ENCODE data around the gene ATP8A1.

Gene ATP8A1

DNA sequence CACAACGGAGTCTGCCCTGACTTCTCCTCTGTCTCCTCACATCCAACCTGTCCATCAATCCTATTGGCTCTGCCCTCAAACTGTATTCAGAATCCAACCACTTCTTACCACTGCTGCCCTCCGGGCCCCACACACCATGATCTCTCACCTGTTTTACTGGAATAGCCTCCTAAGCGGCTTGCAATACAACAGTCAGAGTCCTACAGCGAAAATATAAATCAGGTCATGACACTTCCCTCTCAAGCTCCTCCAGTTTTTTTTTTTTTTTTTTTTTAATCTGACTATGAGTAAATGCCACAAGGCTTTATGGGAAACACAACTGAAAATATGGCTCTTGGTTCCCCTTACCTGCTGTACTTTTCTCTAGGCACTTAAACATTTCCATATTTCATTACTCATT, 216.8 kb downstream of the ATP8A1 start:
- no peak overlapping the region for H3K4me2 ChIP-seq (ENCODE audit: insufficient read depth, low read length)
- H2AFZ ChIP-seq (ENCODE audit: low read depth, low read length) = no peak overlapping the region
- no peak overlapping the region for H3K4me3 ChIP-seq (ENCODE audit: low read depth in 1 of 2, low read length in 2 of 2)
- H3K9me3 ChIP-seq (ENCODE audit: insufficient read depth, low read length, severe bottlenecking) = no peaks in the 10 kb centered on the region
- ATAC-seq (ENCODE audit: insufficient read depth, low read depth) = no peak
- H3K27me3 ChIP-seq (ENCODE audit: insufficient read depth, low read length, poor library complexity) = no peaks in the 10 kb centered on the region
- H3K4me1 ChIP-seq (ENCODE audit: insufficient read depth, low read length) = no peaks in the 10 kb centered on the region
- H4K20me1 ChIP-seq (ENCODE audit: insufficient read depth, low read length) = no peaks in the 10 kb centered on the region
- no peaks in the 10 kb centered on the region for H3K36me3 ChIP-seq (ENCODE audit: insufficient read depth, low read length)
- no peak for DNase-seq
- no peak for TF ChIP-seq EZH2 (IDR thresholded peaks at IDR 0.05; ENCODE audit: borderline replicate concordance, low read depth, low read length, severe bottlenecking)
- TF ChIP-seq, protein P1, sequence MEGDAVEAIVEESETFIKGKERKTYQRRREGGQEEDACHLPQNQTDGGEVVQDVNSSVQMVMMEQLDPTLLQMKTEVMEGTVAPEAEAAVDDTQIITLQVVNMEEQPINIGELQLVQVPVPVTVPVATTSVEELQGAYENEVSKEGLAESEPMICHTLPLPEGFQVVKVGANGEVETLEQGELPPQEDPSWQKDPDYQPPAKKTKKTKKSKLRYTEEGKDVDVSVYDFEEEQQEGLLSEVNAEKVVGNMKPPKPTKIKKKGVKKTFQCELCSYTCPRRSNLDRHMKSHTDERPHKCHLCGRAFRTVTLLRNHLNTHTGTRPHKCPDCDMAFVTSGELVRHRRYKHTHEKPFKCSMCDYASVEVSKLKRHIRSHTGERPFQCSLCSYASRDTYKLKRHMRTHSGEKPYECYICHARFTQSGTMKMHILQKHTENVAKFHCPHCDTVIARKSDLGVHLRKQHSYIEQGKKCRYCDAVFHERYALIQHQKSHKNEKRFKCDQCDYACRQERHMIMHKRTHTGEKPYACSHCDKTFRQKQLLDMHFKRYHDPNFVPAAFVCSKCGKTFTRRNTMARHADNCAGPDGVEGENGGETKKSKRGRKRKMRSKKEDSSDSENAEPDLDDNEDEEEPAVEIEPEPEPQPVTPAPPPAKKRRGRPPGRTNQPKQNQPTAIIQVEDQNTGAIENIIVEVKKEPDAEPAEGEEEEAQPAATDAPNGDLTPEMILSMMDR (IDR thresholded peaks at IDR 0.05; ENCODE audit: borderline replicate concordance, extremely low read depth, low read length, poor library complexity, severe bottlenecking) = no peak
- H3K9ac ChIP-seq (ENCODE audit: low read depth, low read length) = no peak overlapping the region
- H3K79me2 ChIP-seq (ENCODE audit: insufficient read depth, low read length) = no peaks in the 10 kb centered on the region
- no peak overlapping the region for H3K27ac ChIP-seq (ENCODE audit: low read length)

DNA sequence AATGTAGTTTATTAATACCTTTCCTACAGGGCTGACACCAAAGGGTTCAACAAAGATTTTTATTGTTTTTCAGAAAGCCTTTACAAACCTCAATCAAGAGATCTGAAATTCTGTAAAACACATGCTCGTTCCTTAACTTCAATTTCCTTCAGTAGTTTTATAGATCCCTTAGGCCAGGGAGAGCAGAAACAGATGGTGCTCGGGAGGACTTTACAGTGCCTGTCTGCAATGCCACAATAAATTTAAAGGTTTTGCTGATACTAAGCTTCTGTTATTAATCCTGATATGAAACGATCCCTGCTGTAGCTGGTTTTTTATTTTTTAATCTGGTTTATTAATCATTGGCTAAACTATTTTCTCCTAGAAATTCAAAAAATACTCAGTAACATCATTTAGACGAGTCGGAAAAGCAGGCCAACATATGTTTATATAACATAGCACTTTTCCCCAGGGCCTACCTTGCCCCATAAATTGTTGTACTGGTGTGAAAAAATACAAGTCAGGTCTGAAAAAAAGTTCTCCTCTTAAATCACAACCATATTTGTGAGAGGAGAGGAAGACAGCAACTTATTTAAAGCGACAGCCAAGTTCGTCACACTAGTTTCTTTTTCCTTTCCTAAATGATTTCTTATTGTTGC, 219.9 kb downstream of the ATP8A1 start:
- DNase-seq = no peak
- no peaks in the 10 kb centered on the region for H4K20me1 ChIP-seq (ENCODE audit: insufficient read depth, low read length)
- no peak overlapping the region for H2AFZ ChIP-seq (ENCODE audit: low read depth, low read length)
- no peak overlapping the region for H3K9ac ChIP-seq (ENCODE audit: low read depth, low read length)
- H3K4me2 ChIP-seq (ENCODE audit: insufficient read depth, low read length) = no peak overlapping the region
- H3K27me3 ChIP-seq (ENCODE audit: insufficient read depth, low read length, poor library complexity) = no peaks in the 10 kb centered on the region
- H3K4me1 ChIP-seq (ENCODE audit: insufficient read depth, low read length) = no peaks in the 10 kb centered on the region
- no peaks in the 10 kb centered on the region for H3K79me2 ChIP-seq (ENCODE audit: insufficient read depth, low read length)
- no peak for ATAC-seq (ENCODE audit: insufficient read depth, low read depth)
- no peak for TF ChIP-seq EZH2 (IDR thresholded peaks at IDR 0.05; ENCODE audit: borderline replicate concordance, low read depth, low read length, severe bottlenecking)
- TF ChIP-seq, protein P1 (IDR thresholded peaks at IDR 0.05; ENCODE audit: borderline replicate concordance, extremely low read depth, low read length, poor library complexity, severe bottlenecking) = no peak
- H3K4me3 ChIP-seq (ENCODE audit: low read depth in 1 of 2, low read length in 2 of 2) = no peak overlapping the region
- H3K27ac ChIP-seq (ENCODE audit: low read length) = no peak overlapping the region
- no peaks in the 10 kb centered on the region for H3K36me3 ChIP-seq (ENCODE audit: insufficient read depth, low read length)
- H3K9me3 ChIP-seq (ENCODE audit: insufficient read depth, low read length, severe bottlenecking) = no peaks in the 10 kb centered on the region

- DNase-seq = no peak
- no peak overlapping the region for H2AFZ ChIP-seq (ENCODE audit: low read depth, low read length)
- H3K36me3 ChIP-seq (ENCODE audit: insufficient read depth, low read length) = no peaks in the 10 kb centered on the region
- H4K20me1 ChIP-seq (ENCODE audit: insufficient read depth, low read length) = no peaks in the 10 kb centered on the region
- no peak overlapping the region for H3K4me3 ChIP-seq (ENCODE audit: low read depth in 1 of 2, low read length in 2 of 2)
- H3K4me2 ChIP-seq (ENCODE audit: insufficient read depth, low read length) = no peak overlapping the region
- H3K9me3 ChIP-seq (ENCODE audit: insufficient read depth, low read length, severe bottlenecking) = no peaks in the 10 kb centered on the region
- no peaks in the 10 kb centered on the region for H3K27me3 ChIP-seq (ENCODE audit: insufficient read depth, low read length, poor library complexity)
- no peaks in the 10 kb centered on the region for H3K79me2 ChIP-seq (ENCODE audit: insufficient read depth, low read length)
- H3K27ac ChIP-seq (ENCODE audit: low read length) = no peak overlapping the region
- no peak for ATAC-seq (ENCODE audit: insufficient read depth, low read depth)
- H3K9ac ChIP-seq (ENCODE audit: low read depth, low read length) = no peak overlapping the region
- no peaks in the 10 kb centered on the region for H3K4me1 ChIP-seq (ENCODE audit: insufficient read depth, low read length)
- TF ChIP-seq EZH2 (IDR thresholded peaks at IDR 0.05; ENCODE audit: borderline replicate concordance, low read depth, low read length, severe bottlenecking) = no peak
- TF ChIP-seq, protein P1 (IDR thresholded peaks at IDR 0.05; ENCODE audit: borderline replicate concordance, extremely low read depth, low read length, poor library complexity, severe bottlenecking) = no peak
Observed at GRCh38 chr4:42428036-42428435, 228.9 kb downstream of the ATP8A1 start.
